B cell (primary cell): ENCODE measurements around the gene ALDOB.

ENCODE experiments used
- CTCF ChIP-seq: fragments of 200-600 bp; IDR thresholded peaks from one replicate; pipeline ENCODE4 v1.8.0; 2022; ENCODE audit warnings: antibody characterized with exemption, mild to moderate bottlenecking
- EZH2 ChIP-seq: IDR thresholded peaks from 2 replicates; pipeline ENCODE4 v1.6.1; 2012; ENCODE audit warnings: borderline replicate concordance, low read depth, mild to moderate bottlenecking, moderate library complexity, low read length; ENCODE audit not compliant: insufficient read depth, poor library complexity, severe bottlenecking

- TF ChIP-seq CTCF (no peak), EZH2 (no peak)
Measured at GRCh38 chr9:101438523-101438922, 2.9 kb upstream of the ALDOB start.
